ENCODE results near the gene OR2T1. TPM values are rescaled to one million over a fixed set of nuclear protein-coding genes. Genes with fewer than 3 reads are reported as not detected.
"Not testable (repeated sequence)": the region's sequence is repeated elsewhere in the genome, so short reads cannot be mapped to it uniquely, and the experiment has no call there.

The OR2T1 gene
- total and polyA plus RNA-seq, 2 donors (not counting 1 experiment from before 2014, with no cell fraction given), result not detected

- H3K4me3 ChIP-seq (ENCODE audit: control extremely low read depth in 1 of 5, extremely low read depth in 1 of 5, insufficient read depth in 1 of 5, low read depth in 2 of 5, low read length in 4 of 5); H3K27me3 Mint-ChIP-seq: not testable (repeated sequence)
Observed at GRCh38 chr1:248448409-248449074, 45.7 kb downstream of the OR2T1 start.

DNA sequence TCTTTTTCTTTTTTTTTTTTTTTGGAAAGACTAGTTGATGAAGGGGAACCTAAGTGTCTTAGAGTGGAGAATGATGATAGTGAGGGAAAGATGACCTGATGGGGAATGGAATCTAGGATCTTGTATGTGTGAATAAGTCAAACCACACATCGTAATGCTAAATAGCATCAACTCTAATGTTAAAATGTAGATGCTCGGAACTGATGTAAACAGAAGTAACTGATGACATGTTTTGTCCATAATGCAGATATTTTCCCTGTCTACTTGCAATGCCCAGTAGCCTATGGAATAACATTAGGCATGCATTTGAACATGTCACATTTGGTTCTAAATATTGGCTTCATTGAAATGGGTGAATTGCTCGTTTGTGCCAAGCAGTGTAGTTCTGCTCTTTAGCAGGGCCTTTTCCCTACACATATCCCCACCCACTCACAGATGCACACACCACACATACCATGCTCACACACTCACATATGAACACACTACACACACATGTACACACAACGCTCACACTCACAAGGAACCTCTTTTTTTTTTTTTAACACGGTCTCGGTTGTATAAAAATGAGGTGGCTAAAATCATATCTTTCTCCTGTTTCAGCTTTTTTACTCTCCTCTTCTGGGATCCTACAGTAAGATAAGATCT lies 47.1 kb downstream of the OR2T1 start:
- H2AFZ ChIP-seq (ENCODE audit: insufficient read depth, low read depth, low read length, poor library complexity, severe bottlenecking); H3K4me2 ChIP-seq (replicated peaks; ENCODE audit: low read depth, low read length, poor library complexity, severe bottlenecking); H3K36me3 ChIP-seq (replicated peaks in 1 of 2; ENCODE audit: control extremely low read depth in 1 of 2, control insufficient read depth in 1 of 2, extremely low read depth in 1 of 2, insufficient read depth in 2 of 2, low read length in 1 of 2); DNase-seq; H3K27me3 ChIP-seq (replicated peaks in 1 of 4; ENCODE audit: control extremely low read depth in 1 of 4, control insufficient read depth in 3 of 4, insufficient read depth in 4 of 4, low read length in 3 of 4); H3K79me2 ChIP-seq (ENCODE audit: control insufficient read depth, insufficient read depth, low read length); ATAC-seq (ENCODE audit: low read depth); intact Hi-C loops (cut with micrococcal nuclease); H3K9ac ChIP-seq (ENCODE audit: low read length); H4K20me1 ChIP-seq (ENCODE audit: control insufficient read depth, insufficient read depth, low read length, poor library complexity, severe bottlenecking); H3K9me3 ChIP-seq (ENCODE audit: control extremely low read depth in 1 of 3, control insufficient read depth in 2 of 3, insufficient read depth in 1 of 3, low read length in 2 of 3); H3K27me3 Mint-ChIP-seq; H3K9me3 Mint-ChIP-seq (ENCODE audit: insufficient read depth); POLR2A ChIA-PET; H3K4me3 ChIP-seq (ENCODE audit: control extremely low read depth in 1 of 5, extremely low read depth in 1 of 5, insufficient read depth in 1 of 5, low read depth in 2 of 5, low read length in 4 of 5); CTCF ChIA-PET: not testable (repeated sequence)
- no CpG with 5 or more reads among the region's 6 CpGs for WGBS (ENCODE audit: insufficient coverage)
- peaks cover 29 to 33% of the 10 kb centered on the region in 2 donors for H3K4me1 ChIP-seq (ENCODE audit: control insufficient read depth in 2 of 2, insufficient read depth in 2 of 2, low read length in 2 of 2)
- H3K4me1 Mint-ChIP-seq, result peaks cover 27% of the 10 kb centered on the region
- H3K27ac ChIP-seq (ENCODE audit: low read length in 2 of 2), result peak overlapping the region; percentile 41 to 70
- peak overlapping the region; percentile 89 for H3K27ac Mint-ChIP-seq
- H3K4me3 Mint-ChIP-seq, result peak overlapping the region; percentile 72

More at GRCh38 chr1:248448409-248449074, 45.7 kb downstream of the OR2T1 start:
- H3K9ac ChIP-seq (ENCODE audit: low read length); H3K27me3 ChIP-seq (replicated peaks in 1 of 4; ENCODE audit: control extremely low read depth in 1 of 4, control insufficient read depth in 3 of 4, insufficient read depth in 4 of 4, low read length in 3 of 4); DNase-seq; H2AFZ ChIP-seq (ENCODE audit: insufficient read depth, low read depth, low read length, poor library complexity, severe bottlenecking); intact Hi-C loops (cut with micrococcal nuclease); H3K9me3 Mint-ChIP-seq (ENCODE audit: insufficient read depth); H3K9me3 ChIP-seq (ENCODE audit: control extremely low read depth in 1 of 3, control insufficient read depth in 2 of 3, insufficient read depth in 1 of 3, low read length in 2 of 3); POLR2A ChIA-PET; CTCF ChIA-PET; H3K4me2 ChIP-seq (replicated peaks; ENCODE audit: low read depth, low read length, poor library complexity, severe bottlenecking); H4K20me1 ChIP-seq (ENCODE audit: control insufficient read depth, insufficient read depth, low read length, poor library complexity, severe bottlenecking); H3K36me3 ChIP-seq (replicated peaks in 1 of 2; ENCODE audit: control extremely low read depth in 1 of 2, control insufficient read depth in 1 of 2, extremely low read depth in 1 of 2, insufficient read depth in 2 of 2, low read length in 1 of 2); H3K4me3 Mint-ChIP-seq; H3K79me2 ChIP-seq (ENCODE audit: control insufficient read depth, insufficient read depth, low read length): not testable (repeated sequence)
- peak overlapping the region; percentile 46 for H3K27ac Mint-ChIP-seq
- Histone ChIP-seq H3K4me1 (ENCODE audit: control insufficient read depth in 2 of 2, insufficient read depth in 2 of 2, low read length in 2 of 2) (peaks cover 37 to 40% of the 10 kb centered on the region in 2 donors), H3K27ac (ENCODE audit: low read length in 2 of 2) (peak overlapping the region in 1 of 2 donors; percentile 81)
- WGBS (ENCODE audit: insufficient coverage), result no CpG with 5 or more reads among the region's 4 CpGs
- ATAC-seq (ENCODE audit: low read depth), result peak; percentile 84
- peaks cover 35% of the 10 kb centered on the region for H3K4me1 Mint-ChIP-seq

GRCh38 chr1:248450466-248451145 lies 47.8 kb downstream of the OR2T1 start:
- CTCF ChIA-PET, DNase-seq: not testable (repeated sequence)

More at GRCh38 chr1:248450466-248451145, 47.8 kb downstream of the OR2T1 start:
- H3K9ac ChIP-seq (ENCODE audit: low read length); H3K36me3 ChIP-seq (replicated peaks in 1 of 2; ENCODE audit: control extremely low read depth in 1 of 2, control insufficient read depth in 1 of 2, extremely low read depth in 1 of 2, insufficient read depth in 2 of 2, low read length in 1 of 2); ATAC-seq (ENCODE audit: low read depth); intact Hi-C loops (cut with micrococcal nuclease); H3K9me3 ChIP-seq (ENCODE audit: control extremely low read depth in 1 of 3, control insufficient read depth in 2 of 3, insufficient read depth in 1 of 3, low read length in 2 of 3); H4K20me1 ChIP-seq (ENCODE audit: control insufficient read depth, insufficient read depth, low read length, poor library complexity, severe bottlenecking); H3K9me3 Mint-ChIP-seq (ENCODE audit: insufficient read depth); H3K27me3 ChIP-seq (replicated peaks in 1 of 4; ENCODE audit: control extremely low read depth in 1 of 4, control insufficient read depth in 3 of 4, insufficient read depth in 4 of 4, low read length in 3 of 4); POLR2A ChIA-PET; H2AFZ ChIP-seq (ENCODE audit: insufficient read depth, low read depth, low read length, poor library complexity, severe bottlenecking); H3K79me2 ChIP-seq (ENCODE audit: control insufficient read depth, insufficient read depth, low read length); H3K4me2 ChIP-seq (replicated peaks; ENCODE audit: low read depth, low read length, poor library complexity, severe bottlenecking); H3K27me3 Mint-ChIP-seq; H3K4me3 ChIP-seq (ENCODE audit: control extremely low read depth in 1 of 5, extremely low read depth in 1 of 5, insufficient read depth in 1 of 5, low read depth in 2 of 5, low read length in 4 of 5): not testable (repeated sequence)
- Histone ChIP-seq H3K4me1 (ENCODE audit: control insufficient read depth in 2 of 2, insufficient read depth in 2 of 2, low read length in 2 of 2) (peaks cover 24 to 27% of the 10 kb centered on the region in 2 donors), H3K27ac (ENCODE audit: low read length in 2 of 2) (peak overlapping the region; percentile 24 to 70)
- no CpG with 5 or more reads among the region's 5 CpGs for WGBS (ENCODE audit: insufficient coverage)
- H3K4me1 Mint-ChIP-seq, result peaks cover 22% of the 10 kb centered on the region
- H3K4me3 Mint-ChIP-seq, result peak overlapping the region; percentile 72
- peak overlapping the region; percentile 89 for H3K27ac Mint-ChIP-seq

Data from B cell (primary cell).